SK-N-DZ (cell line): ENCODE measurements around the gene GHDC.

ENCODE experiments used
- DNase-seq: peaks from one replicate; pipeline ENCODE4 v3.0.0-alpha.2; 2015; ENCODE audit warnings: low spot score

Gene GHDC

GRCh38 chr17:42183741-42184711 is 10.3 kb downstream of the GHDC start:
- DNase-seq: peak; percentile 84

DNA sequence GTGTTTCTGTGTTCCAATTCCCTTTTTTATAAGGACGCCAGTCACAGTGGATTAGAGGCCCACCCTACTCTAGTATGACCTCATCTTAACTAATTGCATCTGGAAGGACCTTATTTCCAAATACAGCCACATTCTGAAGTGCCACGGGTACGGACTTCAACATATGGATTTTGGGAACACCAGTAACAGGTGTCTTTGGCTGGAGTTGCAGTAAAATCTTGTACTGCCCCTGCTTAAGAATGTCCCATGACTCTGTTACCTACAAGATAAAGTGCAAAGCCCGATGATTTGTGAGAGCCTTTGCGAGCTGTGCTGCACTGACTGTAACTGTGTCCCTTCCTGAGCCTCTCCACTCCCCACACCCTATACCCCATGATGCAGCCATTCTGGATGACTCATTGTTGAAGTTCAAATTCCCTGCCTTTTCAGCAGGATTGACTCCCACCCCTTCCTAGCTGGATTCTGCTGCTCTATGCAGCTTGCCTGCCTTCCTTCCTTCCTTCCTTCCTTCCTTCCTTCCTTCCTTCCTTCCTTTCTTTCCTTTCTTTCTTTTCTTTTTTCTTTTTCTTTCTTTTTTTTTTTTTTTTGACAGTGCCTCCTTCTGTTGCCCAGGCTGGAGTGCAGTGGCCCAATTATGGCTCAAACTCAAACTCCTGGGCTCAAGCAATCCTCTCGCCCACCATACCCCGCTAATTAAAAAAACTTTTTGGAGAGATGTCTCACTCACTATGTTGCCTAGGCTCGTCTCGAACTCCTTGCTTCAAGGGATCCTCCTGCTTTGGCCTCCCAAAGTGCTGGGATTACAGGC is 11.2 kb downstream of the GHDC start:
- DNase-seq: no peak

DNA sequence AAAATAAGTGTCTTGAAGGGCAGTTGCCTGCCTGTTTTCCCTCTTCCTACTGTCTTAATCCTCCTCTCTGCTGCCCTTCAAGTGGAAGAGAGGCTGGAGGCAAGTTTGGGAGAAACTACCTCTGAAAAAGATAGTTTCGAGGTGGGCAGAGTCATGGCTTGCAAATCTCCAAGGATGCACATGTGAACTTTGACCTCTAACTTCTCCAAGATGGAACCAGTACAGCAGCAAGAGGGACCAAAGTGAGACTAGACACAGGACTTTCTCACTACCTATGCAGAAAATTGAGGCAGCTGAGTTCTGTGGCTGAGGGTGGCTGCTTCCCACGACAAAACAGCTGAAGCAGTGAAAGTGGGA is 12.5 kb downstream of the GHDC start:
- no peak for DNase-seq

DNA sequence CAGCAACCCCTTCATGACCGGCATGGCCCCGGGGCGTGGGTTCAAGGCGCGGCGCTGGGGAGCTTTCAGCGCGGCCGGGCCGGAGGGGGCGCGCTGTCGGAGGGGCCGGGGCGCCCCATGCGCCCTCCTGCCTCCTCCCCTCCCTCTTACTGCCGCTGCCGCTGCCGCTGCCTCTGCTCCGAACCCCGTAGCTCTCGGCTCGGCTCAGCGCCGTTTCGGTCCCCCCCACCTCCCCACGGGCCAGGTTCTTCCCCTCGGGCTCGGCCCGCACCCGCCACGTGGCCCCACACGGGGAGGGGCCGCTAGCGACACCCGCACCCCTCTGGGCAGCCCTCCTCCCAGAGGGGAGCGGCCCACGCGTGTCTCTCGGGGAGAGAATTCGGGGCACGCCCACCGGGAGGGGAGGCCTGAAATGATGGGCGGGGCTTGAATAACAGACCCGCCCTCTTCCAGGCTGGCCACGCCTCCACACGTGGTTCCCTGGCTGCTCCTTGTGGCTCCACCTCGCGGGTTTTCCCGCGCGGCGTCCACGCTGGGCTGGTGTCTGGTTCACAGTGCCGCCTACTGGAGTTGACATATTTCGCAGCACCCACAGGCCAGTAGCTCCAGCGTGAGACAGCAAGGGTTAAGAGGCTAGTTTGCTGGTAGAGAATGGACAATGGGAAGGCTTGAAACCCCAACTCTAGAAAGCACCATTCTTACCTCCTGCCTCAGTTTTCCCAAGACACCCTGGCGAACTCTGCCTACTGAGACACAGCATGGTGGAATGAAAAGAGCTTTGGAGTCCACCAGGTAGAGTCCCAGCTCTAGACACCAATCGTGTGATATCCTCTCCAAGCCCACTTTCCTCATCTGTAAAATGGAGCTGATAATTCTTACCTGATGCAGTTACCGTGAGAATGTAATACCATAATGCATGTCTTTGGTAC is 13.1 kb downstream of the GHDC start, which contains the start of gene KCNH4:
KCNH4 (minus strand) TSS at position 221 of the 929 bp plus-strand sequence; CDS start at position 24, 197 bp downstream.
- DNase-seq: peak; percentile 95

GRCh38 chr17:42180411-42180921 is 13.8 kb downstream of the GHDC start:
- DNase-seq: no peak

DNA sequence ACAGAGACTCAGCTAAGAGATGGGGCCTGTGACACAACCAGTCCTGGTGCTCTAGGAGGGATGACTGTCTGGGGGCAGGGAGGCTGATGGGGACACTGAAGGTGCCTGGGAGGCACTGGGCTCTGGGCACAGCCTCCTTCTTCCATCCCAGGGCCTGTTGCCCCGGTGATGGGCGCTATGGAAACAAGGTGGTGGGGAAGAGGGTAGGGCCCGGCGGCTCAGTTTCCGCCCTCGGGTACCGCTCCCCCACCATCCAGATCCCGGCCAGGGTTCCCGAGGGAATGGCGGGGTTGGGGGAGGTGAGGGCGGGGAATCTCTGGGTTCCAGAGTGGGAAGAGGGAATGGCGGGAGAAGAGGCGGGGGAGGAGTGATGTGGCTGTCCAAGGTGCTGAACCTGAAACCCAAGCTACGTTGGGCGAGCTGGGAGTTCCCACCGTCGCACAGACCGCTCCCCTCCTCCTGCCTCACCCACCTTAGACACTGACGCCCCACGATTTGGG is 14.3 kb downstream of the GHDC start:
- DNase-seq: peak; percentile 67

- no peak for DNase-seq
These were observed 15.0 kb downstream of the GHDC start for GRCh38 chr17:42179335-42179734.

DNA sequence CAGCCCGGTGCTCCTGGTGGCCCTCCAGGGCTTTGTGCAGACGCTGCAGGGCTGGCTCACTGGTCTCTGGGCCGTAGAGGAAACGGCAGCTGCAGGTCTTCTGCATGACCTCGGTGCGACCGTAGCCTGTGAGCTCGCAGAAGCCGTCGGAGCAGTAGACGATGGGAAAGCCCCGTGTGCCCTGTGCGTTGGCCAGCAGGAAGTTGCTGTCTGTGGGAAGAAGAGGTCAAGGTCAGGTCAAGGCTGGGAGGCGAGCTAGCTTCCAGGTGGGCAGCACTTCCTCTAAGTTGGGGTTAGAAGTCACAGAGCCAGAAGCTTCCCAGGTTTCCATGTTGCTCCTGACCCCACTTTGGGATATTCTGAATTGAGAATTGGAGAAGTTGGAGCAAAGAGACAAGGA is 15.5 kb downstream of the GHDC start:
- DNase-seq: no peak

DNA sequence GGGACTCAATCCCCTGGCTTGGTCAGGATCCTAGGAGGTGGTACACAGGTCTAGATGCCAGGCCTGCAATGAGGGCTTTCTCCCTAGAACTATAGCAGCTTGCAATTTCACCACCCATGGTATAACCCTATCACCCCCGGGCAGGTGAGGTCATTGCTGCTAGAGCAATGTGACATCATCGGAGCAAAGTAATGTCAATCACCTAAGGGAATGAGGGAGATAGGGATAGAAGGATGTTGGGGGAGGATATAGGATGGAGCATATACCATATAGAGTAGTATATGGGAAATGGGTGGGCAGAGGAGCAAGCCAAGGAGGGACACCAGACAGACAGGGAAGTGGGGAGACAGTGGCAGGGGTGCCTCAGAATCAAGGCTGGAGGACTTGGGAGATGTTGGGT is 16.6 kb downstream of the GHDC start:
- DNase-seq: no peak

- no peak for DNase-seq
These were observed 20.0 kb downstream of the GHDC start for GRCh38 chr17:42174126-42174783.

GRCh38 chr17:42171831-42172230 is 22.5 kb downstream of the GHDC start:
- no peak for DNase-seq

- DNase-seq: no peak
These were observed 24.9 kb downstream of the GHDC start for GRCh38 chr17:42169351-42169750.

DNA sequence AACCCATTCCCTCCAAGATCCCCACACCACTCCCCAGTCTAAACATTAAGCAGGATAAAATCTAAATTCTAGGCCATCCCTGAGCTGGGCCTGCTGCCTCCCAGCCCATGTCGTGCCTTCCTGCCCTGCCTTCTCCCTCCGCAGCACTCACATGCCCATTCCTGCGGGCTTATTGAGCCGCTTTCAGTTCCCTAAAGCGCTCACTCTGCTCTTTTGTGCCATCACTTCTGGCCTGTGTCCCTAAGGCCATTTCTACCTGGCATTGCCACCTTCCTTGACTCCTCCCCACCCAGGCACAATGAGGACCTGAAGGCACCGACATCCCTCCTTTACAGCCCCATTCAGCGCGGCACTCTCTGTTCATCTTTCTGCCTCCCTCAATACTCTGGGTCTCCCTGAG is 26.5 kb downstream of the GHDC start:
- no peak for DNase-seq

- no peak for DNase-seq
These were observed 28.0 kb downstream of the GHDC start for GRCh38 chr17:42166196-42166763.

GRCh38 chr17:42165751-42166150 is 28.5 kb downstream of the GHDC start:
- DNase-seq: no peak

DNA sequence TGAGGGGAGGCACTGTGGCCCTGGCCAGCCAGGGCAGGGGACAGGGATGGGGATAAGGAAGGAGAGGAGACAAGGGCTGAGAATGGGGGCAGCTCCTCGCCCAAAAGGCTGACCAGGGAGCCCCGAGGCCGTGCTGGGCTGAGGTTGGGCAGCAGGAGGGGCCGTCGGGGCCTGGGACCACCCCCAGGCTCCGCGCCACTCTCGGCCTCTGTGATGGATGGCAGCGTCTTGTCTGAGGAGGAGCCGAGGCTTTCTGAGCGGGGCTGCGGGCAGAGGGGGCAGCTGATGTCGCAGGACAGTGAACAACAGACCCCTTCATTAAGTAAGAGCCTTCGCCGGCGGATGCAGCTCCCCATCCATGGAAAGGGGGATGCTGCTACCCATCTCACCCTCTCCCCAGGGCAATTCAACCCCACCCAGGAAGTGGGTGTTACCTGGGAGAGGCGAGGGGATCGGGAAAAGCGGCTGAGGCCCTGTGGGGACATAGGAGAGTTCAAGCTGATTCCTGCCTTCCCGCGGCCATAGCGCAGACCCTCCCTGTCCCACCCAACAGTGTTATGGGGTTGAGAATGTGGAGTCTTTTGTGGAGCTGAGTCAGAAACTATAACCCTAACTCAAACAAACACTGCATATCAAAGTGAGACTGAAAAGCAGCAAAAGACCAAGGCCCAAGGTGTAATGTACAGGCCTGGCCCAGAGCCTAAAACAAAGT is 30.4 kb downstream of the GHDC start:
- DNase-seq: no peak

GRCh38 chr17:42163113-42163512 is 31.2 kb downstream of the GHDC start:
- DNase-seq: no peak

- DNase-seq: no peak
These were observed 33.8 kb downstream of the GHDC start for GRCh38 chr17:42160531-42160910.

DNA sequence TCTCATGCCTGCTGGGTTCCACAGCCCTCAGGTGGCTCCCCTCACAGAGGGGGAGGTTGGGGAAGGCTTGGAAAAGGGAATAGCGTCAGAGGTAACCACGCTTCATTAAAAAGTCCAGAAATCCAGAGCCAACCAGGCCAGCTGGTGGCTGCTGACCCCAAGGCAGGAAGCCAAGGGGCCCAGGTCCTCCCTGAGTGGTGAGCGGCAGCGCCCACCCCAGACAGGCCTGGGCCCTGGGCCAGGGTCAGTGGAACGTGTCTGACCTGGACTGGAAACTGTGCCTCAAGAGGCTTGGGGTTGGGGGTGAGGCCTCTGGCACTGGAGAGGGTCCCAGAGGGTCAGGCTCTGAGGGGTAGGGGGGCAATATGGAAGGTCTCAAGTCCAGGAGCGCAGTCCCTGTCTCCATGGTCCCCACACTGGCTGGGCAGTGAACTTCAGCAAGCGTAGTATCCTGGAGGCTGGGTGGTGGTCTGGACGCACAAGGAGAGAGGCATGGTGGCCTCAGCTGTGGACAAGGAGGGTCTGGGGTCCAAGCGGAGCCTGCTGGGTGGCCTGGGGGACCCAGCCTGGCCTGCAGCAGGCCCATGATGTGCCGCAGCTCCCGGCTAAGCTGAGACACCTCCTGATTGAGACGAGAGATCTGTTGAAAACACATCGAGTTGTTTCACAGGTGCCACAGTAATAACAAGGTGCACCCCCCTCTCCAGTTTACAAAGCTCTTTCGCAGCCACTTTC is 34.3 kb downstream of the GHDC start:
- no peak for DNase-seq
